HEK293 (cell line): ENCODE data around the gene SLC12A1.

ENCODE experiments used
- CTCF ChIA-PET: fragments of 350-600 bp; formaldehyde crosslinking; extraction: SDS; loops from one replicate; lab custom pipeline; 2021; ENCODE audit warnings: antibody characterized with exemption; lab: Yijun Ruan, JAX
- POLR2A ChIA-PET: fragments of 300-600 bp; formaldehyde crosslinking; extraction: SDS; loops from one replicate; lab custom pipeline; 2020; ENCODE audit warnings: antibody characterized with exemption, inconsistent platforms; lab: Yijun Ruan, JAX
- H3K27ac ChIP-seq: fragments of 200-500 bp; sonication (Bioruptor generic); 2 replicates; pipeline ENCODE4 v1.5.1; 2014; ENCODE audit warnings: low read depth, low read length, control low read depth, inconsistent platforms; ENCODE audit errors: extremely low read depth
- H3K36me3 ChIP-seq, 2 experiments: fragments of 200-500 bp in 1 of 2; sonication (Bioruptor generic) in 1 of 2; 1 replicate in 1 of 2; 2 replicates in 1 of 2; pipeline ENCODE4 v1.5.1; 2014 to 2017; ENCODE audit warnings: inconsistent platforms in 2 of 2, low read length in 2 of 2; ENCODE audit not compliant: control insufficient read depth in 2 of 2, insufficient read depth in 1 of 2
- H3K4me1 ChIP-seq: fragments of 200-500 bp; sonication (Bioruptor generic); 2 replicates; pipeline ENCODE4 v1.5.1; 2014; ENCODE audit warnings: mild to moderate bottlenecking, low read length, inconsistent platforms; ENCODE audit not compliant: control insufficient read depth, insufficient read depth
- H3K4me3 ChIP-seq: 2 replicates; pipeline ENCODE4 v1.5.1; 2011; ENCODE audit warnings: low read depth, mild to moderate bottlenecking, control low read depth, low read length, moderate library complexity
- H3K9me3 ChIP-seq: fragments of 200-500 bp; sonication (Bioruptor generic); 2 replicates; pipeline ENCODE4 v1.5.1; 2014; ENCODE audit warnings: low read depth, low read length, inconsistent platforms; ENCODE audit not compliant: control insufficient read depth, insufficient read depth
- BCL6B ChIP-seq: fragments of 450-650 bp; formaldehyde crosslinking; IDR thresholded peaks from 2 replicates; pipeline ENCODE4 v1.5.1; 2017; ENCODE audit warnings: missing biosample characterization, missing genetic modification characterization
- HOXC10 ChIP-seq: sonication (generic); formaldehyde crosslinking; IDR thresholded peaks from 2 replicates; pipeline ENCODE4 v1.8.1; 2023; ENCODE audit warnings: mild to moderate bottlenecking, missing genetic modification reagents
- KLF10 ChIP-seq: fragments of 450-650 bp; IDR thresholded peaks from 2 replicates; pipeline ENCODE4 v1.5.1; 2018; ENCODE audit warnings: missing biosample characterization, mild to moderate bottlenecking, missing genetic modification characterization
- KLF8 ChIP-seq: fragments of 450-650 bp; formaldehyde crosslinking; IDR thresholded peaks from 2 replicates; pipeline ENCODE4 v1.5.1; 2016; ENCODE audit warnings: missing biosample characterization, missing genetic modification characterization
- PRDM2 ChIP-seq: fragments of 450-650 bp; formaldehyde crosslinking; IDR thresholded peaks from 2 replicates; pipeline ENCODE4 v1.5.1; 2016; ENCODE audit warnings: missing biosample characterization, missing genetic modification characterization, borderline replicate concordance
- SCRT1 ChIP-seq: fragments of 450-650 bp; formaldehyde crosslinking; IDR thresholded peaks from 2 replicates; pipeline ENCODE4 v1.5.1; 2016; ENCODE audit warnings: missing biosample characterization, missing genetic modification characterization, borderline replicate concordance
- SCRT2 ChIP-seq: fragments of 450-650 bp; formaldehyde crosslinking; IDR thresholded peaks from 2 replicates; pipeline ENCODE4 v1.5.1; 2016; ENCODE audit warnings: missing biosample characterization, missing genetic modification characterization
- ZBTB6 ChIP-seq: fragments of 450-650 bp; formaldehyde crosslinking; IDR thresholded peaks from 2 replicates; pipeline ENCODE4 v1.5.1; 2017; ENCODE audit warnings: missing biosample characterization, missing genetic modification characterization
- ZNF133 ChIP-seq: fragments of 450-650 bp; formaldehyde crosslinking; IDR thresholded peaks from 2 replicates; pipeline ENCODE4 v1.5.1; 2016; ENCODE audit warnings: missing biosample characterization, missing genetic modification characterization
- ZNF148 ChIP-seq: fragments of 450-650 bp; formaldehyde crosslinking; IDR thresholded peaks from 2 replicates; pipeline ENCODE4 v1.5.0; 2017; ENCODE audit warnings: missing biosample characterization, missing genetic modification characterization, borderline replicate concordance
- ZNF311 ChIP-seq: fragments of 450-650 bp; formaldehyde crosslinking; IDR thresholded peaks from 2 replicates; pipeline ENCODE4 v1.5.1; 2017; ENCODE audit warnings: missing biosample characterization, missing genetic modification characterization, borderline replicate concordance
- ZNF366 ChIP-seq: fragments of 450-650 bp; formaldehyde crosslinking; conservative IDR thresholded peaks from 2 replicates; pipeline ENCODE4 v1.5.1; 2016; ENCODE audit warnings: missing biosample characterization, missing genetic modification characterization
- ZSCAN16 ChIP-seq: fragments of 450-650 bp; formaldehyde crosslinking; IDR thresholded peaks from 2 replicates; pipeline ENCODE4 v1.5.1; 2016; ENCODE audit warnings: missing biosample characterization, missing genetic modification characterization
- TF ChIP-seq, protein P1 (sequence below): fragments of 450-650 bp; formaldehyde crosslinking; IDR thresholded peaks from 2 replicates; pipeline ENCODE4 v1.5.1; 2016; ENCODE audit warnings: missing biosample characterization, missing genetic modification characterization, borderline replicate concordance

SLC12A1 gene

GRCh38 chr15:48318131-48318530, 112.0 kb downstream of the SLC12A1 start:
- Histone ChIP-seq H3K27ac (no peak overlapping the region), H3K4me3 (no peak overlapping the region), H3K9me3 (no peaks in the 10 kb centered on the region), H3K4me1 (no peaks in the 10 kb centered on the region), H3K36me3 (no peaks in the 10 kb centered on the region)
- TF ChIP-seq ZBTB6 (tag by site-specific recombination) = no peak
- no peak for TF ChIP-seq HOXC10 (CRISPR knock-in tag)
- TF ChIP-seq ZNF366 (tag by site-specific recombination) = no peak
- no peak for TF ChIP-seq SCRT1 (tag by site-specific recombination)
- TF ChIP-seq SCRT2 (tag by site-specific recombination) = no peak
- TF ChIP-seq ZNF133 = no peak
- no peak for TF ChIP-seq ZNF311 (tag by site-specific recombination)
- TF ChIP-seq ZNF148 = no peak
- no peak for TF ChIP-seq KLF10 (tag by site-specific recombination)
- TF ChIP-seq BCL6B (tag by site-specific recombination) = no peak
- no peak for TF ChIP-seq KLF8
- ChIA-PET CTCF (no interaction called here), POLR2A (no interaction called here)

DNA sequence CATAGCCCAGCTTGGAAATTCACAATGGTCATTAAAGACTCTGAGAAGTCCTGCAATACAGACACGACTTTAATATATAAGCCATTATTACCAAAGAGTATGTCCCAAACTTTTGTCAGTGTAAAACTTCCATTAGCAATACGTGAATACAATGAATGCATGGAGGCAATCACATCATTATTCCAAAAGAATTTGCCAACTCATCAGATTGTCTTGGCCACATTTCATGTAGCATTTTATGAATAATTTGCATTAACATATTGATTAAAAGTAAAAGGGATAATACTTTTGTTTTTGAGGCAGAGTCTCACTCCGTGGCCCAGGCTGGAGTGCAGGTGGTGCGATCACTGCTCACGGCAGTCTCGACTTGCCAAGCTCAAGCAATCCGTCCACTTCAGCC, 117.2 kb downstream of the SLC12A1 start:
- Histone ChIP-seq H3K4me1 (no peaks in the 10 kb centered on the region), H3K4me3 (no peak overlapping the region), H3K9me3 (no peaks in the 10 kb centered on the region), H3K36me3 (no peaks in the 10 kb centered on the region), H3K27ac (no peak overlapping the region)
- ChIA-PET POLR2A (no interaction called here), CTCF (interaction anchor here (0.8 kb wide), 1 partner anchor 37 kb away, joined by 4 read pairs; no protein-coding TSS in a partner anchor)
- TF ChIP-seq PRDM2 (tag by site-specific recombination) (no peak), ZSCAN16 (no peak)
- TF ChIP-seq, protein P1, sequence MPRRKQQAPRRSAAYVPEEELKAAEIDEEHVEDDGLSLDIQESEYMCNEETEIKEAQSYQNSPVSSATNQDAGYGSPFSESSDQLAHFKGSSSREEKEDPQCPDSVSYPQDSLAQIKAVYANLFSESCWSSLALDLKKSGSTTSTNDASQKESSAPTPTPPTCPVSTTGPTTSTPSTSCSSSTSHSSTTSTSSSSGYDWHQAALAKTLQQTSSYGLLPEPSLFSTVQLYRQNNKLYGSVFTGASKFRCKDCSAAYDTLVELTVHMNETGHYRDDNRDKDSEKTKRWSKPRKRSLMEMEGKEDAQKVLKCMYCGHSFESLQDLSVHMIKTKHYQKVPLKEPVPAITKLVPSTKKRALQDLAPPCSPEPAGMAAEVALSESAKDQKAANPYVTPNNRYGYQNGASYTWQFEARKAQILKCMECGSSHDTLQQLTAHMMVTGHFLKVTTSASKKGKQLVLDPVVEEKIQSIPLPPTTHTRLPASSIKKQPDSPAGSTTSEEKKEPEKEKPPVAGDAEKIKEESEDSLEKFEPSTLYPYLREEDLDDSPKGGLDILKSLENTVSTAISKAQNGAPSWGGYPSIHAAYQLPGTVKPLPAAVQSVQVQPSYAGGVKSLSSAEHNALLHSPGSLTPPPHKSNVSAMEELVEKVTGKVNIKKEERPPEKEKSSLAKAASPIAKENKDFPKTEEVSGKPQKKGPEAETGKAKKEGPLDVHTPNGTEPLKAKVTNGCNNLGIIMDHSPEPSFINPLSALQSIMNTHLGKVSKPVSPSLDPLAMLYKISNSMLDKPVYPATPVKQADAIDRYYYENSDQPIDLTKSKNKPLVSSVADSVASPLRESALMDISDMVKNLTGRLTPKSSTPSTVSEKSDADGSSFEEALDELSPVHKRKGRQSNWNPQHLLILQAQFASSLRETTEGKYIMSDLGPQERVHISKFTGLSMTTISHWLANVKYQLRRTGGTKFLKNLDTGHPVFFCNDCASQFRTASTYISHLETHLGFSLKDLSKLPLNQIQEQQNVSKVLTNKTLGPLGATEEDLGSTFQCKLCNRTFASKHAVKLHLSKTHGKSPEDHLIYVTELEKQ (tag by site-specific recombination) = no peak
